GM18861 (cell line): ENCODE results near the gene SLC35G6.

Experiments used
- ATAC-seq: cut with Tn5 transposase; IDR thresholded peaks from one replicate; pipeline ENCODE4 v1.9.1; 2021; ENCODE audit not compliant: unreplicated experiment

SLC35G6 gene

GRCh38 chr17:7499161-7499560 is 17.9 kb downstream of the SLC35G6 start:
- ATAC-seq, result no peak

- ATAC-seq, result no peak
Measured at GRCh38 chr17:7501729-7502128, 20.5 kb downstream of the SLC35G6 start.

GRCh38 chr17:7502171-7502847 is 21.1 kb downstream of the SLC35G6 start:
- no peak for ATAC-seq

GRCh38 chr17:7502987-7503386 is 21.7 kb downstream of the SLC35G6 start:
- no peak for ATAC-seq

GRCh38 chr17:7503521-7503920 is 22.3 kb downstream of the SLC35G6 start:
- ATAC-seq, result no peak

- no peak for ATAC-seq
Measured at GRCh38 chr17:7508145-7508544, 26.9 kb downstream of the SLC35G6 start.

GRCh38 chr17:7508846-7509245 is 27.6 kb downstream of the SLC35G6 start:
- no peak for ATAC-seq

- no peak for ATAC-seq
Measured at GRCh38 chr17:7509937-7510336, 28.7 kb downstream of the SLC35G6 start.

- ATAC-seq, result no peak
Measured at GRCh38 chr17:7511108-7511507, 29.9 kb downstream of the SLC35G6 start.

GRCh38 chr17:7512105-7512504 is 30.9 kb downstream of the SLC35G6 start:
- no peak for ATAC-seq

GRCh38 chr17:7512824-7513540 is 31.7 kb downstream of the SLC35G6 start:
- no peak for ATAC-seq

- ATAC-seq, result no peak
Measured at GRCh38 chr17:7513850-7514419, 32.7 kb downstream of the SLC35G6 start.

GRCh38 chr17:7515911-7516610 is 34.8 kb downstream of the SLC35G6 start:
- ATAC-seq, result no peak

GRCh38 chr17:7523033-7523432 is 41.8 kb downstream of the SLC35G6 start:
- no peak for ATAC-seq

GRCh38 chr17:7528842-7529241 is 47.6 kb downstream of the SLC35G6 start:
- ATAC-seq, result no peak

- no peak for ATAC-seq
Measured at GRCh38 chr17:7530023-7530900, 49.0 kb downstream of the SLC35G6 start.
